HG03135 (cell line): Measurements from ENCODE around the gene COL12A1.

Experiments used
- ATAC-seq: cut with Tn5 transposase; IDR thresholded peaks from one replicate; pipeline ENCODE4 v1.9.1; 2021; ENCODE audit warnings: mild to moderate bottlenecking, moderate library complexity; ENCODE audit not compliant: unreplicated experiment

Gene COL12A1

DNA sequence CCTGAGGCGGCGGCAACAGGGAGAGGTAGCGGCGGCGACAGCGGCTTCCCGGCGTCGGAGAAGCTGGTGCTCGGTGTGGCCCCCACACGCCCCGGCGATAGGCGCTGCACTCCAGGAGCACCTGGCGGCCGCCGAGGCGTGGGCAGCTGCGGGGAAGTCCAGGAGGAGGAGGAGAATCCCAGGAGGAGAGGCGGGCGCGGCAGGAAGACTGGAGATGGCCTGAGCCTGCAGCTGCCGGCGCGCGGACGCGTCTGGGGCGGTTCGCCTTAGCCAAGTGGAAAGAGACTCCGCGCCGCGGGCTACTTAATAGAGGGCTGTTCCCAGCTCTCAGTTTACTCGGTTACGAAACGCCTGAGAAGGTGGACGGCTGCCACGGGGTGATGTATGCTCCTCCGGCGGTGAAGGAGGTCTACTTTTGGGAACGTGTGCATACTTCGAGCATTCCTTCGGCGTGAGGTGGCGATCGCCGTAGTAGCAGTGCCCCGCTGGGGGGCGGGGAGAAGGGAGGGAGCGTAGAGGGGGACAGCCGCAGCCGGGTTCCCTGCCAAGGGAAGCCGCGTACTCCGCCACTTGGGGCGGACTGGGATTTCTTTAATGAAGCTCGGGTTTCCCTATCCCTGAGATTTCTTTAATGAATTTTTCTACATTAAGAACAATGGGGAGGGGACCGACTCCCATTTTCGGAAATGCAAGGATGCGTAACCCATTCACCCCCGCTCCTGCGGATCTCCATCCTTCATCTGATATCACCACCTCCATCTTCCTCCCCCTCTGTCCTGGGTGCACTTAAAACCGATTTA is at the start of gene COL12A1:
Gene COL12A1 (minus strand): TSS at position 278 of the 800 bp plus-strand sequence. CDS start 3,261 bp downstream, outside the sequence.
- ATAC-seq, result no peak

DNA sequence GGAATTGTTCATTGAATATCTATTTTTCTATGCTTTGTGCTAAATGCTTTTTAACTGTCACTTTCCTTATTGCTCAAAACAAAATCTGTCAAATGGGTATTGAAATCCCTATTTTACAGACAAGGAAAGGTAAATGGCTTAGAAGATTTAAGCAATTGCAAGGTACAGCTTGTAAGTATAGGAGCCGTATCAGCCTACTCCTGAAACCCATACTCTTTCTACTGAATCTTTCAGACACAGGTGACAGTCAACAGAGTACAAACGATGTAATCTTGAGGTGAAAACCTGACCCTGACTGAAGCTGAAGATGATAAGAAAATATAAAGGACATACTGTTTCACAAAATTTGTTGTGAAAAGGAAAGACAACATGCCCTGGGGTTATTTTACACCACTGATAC is 44.7 kb upstream of the COL12A1 start:
- no peak for ATAC-seq

DNA sequence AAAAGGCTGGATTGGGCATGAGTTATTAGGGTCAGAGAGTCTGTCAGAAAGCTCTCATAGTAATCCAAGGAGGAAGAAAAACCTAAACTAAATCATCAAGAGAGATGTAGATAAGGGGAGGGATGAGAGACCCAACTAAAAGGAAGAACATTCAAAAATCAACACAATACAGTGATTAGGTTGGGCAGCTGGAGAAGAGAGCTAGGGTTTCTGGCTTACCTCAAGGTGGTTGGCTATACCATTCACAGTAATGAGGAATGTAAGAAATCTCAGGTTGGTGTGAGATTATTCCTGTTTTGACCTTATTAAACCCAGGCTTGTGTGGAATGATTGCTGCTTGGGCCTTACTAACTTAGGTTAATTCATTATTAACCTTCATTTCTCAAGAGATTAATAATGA is 44.0 kb upstream of the COL12A1 start:
- ATAC-seq, result no peak

DNA sequence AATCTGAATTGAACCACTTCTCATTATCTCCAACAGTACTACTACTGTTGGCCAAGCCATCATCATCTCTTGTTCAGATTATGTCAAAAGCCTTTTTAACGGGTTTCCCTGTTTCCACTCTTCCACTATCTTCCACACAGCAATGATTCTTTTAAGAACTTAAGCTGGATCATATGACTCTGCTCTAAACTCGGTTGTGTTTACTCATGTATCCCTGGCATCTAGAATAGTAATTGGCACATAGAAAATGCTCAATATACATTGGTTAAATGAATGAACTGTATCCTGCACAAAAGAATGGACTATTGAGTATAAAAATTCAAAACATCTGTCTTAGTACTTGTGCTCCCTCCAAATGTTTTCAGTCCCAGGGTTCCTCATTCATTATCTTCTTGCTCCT is 40.5 kb upstream of the COL12A1 start:
- no peak for ATAC-seq

DNA sequence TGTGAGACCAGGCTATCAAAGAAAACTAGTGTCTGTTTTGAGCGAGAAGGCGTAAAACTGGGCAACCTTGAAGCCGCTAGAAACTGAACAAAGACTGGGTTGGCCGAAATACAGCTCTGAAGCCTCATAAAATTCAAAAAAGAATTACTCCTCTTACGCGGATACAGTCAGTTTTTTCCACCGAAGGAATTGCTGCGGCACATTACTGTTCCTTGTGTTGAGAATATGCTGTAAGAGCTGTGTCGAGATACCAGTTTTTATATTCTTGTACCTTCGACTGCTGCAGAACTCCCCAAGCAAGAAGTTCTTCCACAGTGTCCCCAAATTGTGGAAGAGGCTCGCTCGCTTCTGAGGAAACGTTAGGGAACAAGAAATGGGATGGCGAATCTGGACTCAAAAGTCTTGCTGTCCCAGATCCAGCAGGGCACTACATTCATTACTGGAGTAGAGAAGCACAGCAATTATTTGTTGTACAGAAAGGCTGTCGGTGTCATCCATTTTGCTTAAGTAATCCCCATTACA is 38.3 kb upstream of the COL12A1 start:
- ATAC-seq, result peak; percentile 18

DNA sequence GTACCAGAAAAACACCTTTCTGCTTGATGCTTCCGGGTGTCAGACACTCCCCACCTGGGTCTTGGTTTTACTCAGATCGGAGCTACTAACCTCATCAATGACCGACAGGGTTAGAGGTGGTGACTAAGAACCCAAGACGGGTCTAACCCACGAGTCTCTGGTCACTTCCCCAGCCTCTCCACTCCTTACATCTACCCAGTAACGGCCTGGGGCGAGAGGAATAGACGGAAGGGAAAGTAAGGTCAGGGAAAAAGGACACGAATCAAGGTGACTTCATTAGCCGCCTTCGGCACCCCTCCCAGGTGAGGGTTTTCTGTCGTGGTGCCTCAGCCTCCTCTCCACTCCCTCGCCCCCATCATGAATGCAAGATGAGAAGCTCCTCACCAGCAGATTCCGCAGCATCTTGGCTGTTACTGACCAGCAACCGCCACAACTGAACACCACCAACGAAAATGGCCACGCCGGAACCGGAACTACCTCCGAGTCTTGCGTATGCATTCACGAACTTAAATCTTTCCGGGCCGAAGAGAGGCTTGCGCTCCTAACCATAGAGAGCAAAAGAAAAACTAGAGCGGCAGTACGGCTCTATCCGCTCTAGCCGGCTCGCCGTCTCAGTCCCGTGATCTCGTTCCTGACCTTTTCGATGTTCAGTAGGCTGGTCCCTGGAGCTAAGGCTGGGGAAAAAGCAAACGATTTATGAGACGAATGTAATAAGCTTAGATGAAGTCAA is 37.6 kb upstream of the COL12A1 start, which contains the start of gene COX7A2:
Gene COX7A2 (minus strand): TSS at position 469 of the 730 bp plus-strand sequence. CDS start 67 bp downstream, at position 402.
- peak; percentile 95 for ATAC-seq

DNA sequence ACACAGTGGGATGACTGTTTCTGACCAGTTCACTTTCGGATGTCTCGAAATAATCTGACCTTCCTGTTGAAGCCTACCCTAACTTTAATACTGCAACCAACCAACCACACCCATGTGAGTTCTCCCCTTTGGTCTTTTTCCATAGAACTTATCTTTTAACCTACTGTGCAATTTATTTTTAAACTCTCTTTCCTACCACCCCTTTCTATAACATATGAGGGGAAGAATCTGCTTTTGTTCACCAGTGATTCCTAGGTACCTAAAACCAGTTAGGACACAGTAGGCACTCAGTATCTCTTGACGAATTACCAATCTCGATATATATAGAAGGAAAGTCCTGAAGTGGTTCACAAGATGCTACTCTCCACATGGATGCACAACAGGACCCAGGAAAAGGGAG is 30.8 kb upstream of the COL12A1 start:
- no peak for ATAC-seq

DNA sequence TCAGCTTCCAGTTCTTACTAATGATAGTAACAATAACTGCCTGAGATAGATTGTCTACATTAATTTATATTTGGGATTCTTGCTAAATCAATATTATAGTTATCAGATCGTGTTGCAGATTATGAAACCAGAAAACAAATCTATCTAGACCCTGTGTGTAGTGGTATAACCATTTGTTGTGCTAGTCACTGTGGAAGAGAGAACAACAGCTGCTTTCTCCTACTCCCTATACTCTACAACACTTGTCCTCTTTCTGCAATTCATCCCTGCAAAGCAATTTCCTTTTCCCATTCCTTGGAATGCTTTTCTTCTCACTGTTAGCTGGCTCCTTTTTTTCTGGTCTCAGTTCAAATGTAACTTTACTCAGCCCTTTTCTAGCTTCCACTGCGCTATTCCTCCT is 29.4 kb upstream of the COL12A1 start:
- no peak for ATAC-seq

DNA sequence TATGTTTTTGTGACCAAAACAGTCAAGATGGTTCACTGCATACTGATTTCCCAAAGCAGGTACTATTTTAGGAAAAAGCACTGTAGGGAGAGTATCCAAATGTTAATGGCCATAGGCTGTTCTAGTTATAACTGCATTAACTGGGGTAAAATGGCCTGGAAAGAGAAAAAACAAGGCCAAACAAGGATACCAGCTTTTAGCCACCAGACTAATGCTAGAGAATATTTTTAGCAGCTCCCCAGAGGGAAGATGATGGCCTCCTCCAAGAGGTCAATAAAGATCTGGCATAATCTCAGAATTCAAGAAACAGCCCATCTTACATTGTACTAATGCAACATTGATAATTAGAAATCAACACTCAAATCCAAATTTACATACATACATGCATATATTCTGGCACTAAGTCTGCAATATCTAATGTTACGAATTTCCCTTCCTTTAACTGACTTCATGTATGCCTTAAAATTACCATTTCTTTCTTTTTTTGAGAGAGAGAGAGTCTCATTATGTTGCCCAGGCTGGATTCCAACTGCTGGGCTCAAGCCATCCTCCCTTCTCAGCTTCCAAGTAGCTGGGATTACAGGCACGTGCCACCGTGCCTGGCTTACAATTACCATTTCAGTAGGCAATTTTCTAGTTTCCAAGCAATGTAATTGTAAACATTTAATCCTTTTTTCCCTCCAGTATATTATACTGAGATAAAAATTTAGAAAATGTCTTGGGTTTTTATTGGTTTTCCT is 28.4 kb upstream of the COL12A1 start:
- ATAC-seq, result no peak

DNA sequence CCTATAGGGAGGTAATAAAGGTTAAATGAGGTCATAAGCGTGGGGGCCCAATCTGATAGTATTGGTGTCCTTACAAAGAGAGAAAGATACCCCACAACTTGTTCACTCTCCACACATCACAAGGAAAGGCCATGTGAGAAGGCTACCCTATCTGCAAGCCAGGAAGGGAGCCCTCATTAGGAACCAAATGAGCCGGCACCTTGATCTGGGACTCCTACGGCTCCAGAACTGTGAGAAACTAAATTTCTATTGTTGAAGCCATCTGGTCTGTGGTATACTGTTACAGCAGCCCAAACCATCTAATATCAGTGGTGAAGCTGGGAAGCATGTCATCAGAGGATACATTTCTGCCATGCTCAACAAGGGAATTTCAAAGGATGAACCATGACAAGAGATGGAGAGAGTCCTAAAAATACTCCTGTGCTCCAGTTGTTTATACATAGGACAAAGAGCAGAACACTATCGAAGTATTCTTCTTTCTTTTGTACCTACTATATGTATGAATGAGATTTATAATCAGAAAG is 27.3 kb upstream of the COL12A1 start:
- no peak for ATAC-seq

DNA sequence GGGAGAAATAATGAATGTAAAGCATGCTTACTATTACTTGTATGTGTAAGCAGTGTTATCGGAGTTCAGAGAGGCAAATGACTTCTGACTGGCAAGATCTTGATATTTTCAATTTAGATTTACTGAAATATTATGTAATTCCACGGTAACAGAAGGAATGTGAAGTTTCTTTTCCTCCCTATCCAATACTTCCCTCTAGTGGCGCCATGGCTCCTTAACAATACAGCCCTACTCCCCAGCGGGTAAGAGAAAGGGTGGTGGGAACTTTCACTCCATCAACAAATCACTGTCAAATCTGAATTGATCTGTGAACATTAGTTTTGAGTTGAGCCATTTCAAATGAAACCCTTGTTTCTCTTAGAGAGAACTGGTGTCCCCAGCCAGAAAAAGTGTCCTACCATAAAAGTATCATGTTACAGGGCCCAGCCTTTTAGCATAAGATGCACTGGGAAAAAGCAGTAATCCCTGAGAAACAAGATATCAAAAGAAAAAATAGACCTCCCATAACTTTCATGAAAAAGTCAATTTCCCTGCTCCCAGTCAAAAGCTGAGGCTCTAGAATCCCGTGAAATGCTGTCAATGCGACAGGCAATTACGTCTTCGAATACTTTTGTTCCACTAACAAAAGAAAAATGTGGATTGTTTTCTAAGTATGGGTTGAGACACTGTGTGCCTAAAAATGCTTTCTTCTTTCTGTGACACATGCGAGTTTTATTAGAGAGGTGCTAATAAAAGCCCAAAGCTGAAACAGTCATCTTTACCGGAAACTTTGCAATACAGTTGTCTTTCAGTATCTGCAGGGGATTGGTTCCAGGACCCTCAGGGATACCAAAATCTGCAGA is 24.9 kb upstream of the COL12A1 start:
- no peak for ATAC-seq

DNA sequence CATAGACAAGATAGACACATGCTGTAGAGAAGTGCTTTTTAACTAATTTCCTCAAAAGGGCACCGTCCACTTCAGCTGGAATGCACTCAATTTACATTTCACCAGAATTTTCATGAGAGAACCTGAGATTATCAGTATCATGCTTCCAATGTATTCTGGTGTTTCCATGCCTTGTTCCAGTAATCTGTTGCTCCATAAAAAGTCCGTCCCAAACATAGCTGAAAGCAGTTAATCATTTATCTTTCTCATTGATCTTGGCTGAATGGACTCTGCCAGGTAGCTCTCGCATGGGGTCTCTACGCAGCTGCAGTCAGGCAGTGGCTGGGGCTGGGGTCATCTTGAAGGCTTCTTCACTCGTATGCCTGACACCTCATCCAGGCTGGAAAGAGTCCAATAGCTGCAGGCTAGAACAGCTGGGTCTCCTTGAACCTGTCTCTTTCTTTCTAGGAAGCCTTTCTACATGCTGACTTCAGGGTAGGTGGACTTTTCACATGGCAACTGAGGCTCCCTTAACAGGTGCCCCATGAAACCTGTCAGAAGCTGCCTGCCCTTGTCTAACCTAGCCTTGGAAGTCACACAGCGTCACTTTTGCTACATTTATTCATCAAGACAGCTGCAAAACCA is 18.6 kb upstream of the COL12A1 start:
- no peak for ATAC-seq

DNA sequence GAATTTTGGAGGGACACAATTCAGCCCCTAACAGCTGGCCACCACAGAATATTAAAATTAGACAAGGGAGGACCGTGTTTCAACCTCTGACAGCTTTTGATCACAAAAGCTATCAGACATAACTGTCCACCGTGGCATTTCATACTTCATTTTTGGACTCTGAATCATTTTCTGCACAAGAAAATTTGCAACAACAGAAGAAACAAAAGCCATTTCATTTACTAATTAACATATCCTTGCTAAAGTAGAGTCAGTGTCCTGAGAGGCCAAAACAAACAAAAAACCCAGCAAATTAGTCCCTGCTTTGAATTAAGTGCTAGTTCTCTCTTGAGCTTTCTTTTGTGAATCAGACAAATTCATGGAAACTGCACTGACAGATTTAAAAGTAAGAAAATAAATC is 17.6 kb upstream of the COL12A1 start:
- no peak for ATAC-seq

DNA sequence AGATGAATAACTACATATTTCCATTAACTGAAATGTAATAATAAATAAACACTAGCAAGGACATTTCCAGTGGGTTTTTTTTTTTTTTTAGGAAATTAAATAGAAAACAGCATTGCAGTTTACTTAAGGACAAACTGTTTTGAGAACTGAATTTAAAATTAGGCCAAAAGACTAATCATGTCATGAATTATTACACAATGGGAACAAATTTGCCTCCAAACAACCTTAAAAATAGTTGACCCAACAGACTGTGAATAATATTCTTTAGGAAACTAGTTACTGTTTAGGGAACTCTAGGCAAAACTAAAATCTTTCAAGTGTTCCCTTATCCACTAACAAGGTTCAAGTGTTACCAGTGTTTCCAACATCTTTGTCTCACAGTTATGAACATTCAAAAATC is 16.4 kb upstream of the COL12A1 start:
- ATAC-seq, result no peak

DNA sequence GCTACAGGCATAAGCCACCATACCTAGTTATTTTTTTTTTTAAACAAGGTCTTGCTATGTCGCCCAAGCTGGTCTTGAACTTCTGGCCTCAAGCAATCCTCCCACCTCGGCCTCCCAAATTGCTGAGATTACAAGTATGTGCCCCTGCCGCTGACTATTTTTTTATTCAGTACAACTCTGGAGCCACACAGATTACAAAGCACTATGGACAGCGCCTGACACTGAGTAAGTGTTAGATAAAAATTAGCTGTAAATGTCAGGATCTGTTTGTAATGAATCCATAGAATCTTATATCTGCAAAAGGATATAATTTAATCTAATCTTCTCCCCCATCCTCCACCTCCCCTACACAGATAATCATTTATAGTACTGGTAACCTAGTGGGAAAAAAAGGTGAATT is 15.3 kb upstream of the COL12A1 start:
- ATAC-seq, result no peak

DNA sequence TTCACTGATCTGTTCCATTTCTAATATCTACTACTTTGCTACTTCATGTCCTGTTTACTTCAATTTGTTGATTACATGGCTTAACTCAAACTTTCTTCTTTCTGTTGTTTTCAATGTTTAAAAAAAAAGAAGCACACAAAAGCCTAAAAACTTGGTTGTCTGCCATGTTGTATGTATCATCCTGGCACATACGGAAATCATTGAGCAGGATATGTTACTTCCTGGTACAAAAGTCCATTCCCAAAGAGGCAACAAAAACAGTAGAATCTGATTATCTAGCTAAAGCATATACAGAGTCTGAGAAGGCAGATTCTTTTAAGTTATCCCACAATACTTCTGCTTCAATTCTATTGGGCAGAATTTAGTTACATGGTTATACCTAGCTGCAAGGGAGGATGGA is 14.5 kb upstream of the COL12A1 start:
- no peak for ATAC-seq

DNA sequence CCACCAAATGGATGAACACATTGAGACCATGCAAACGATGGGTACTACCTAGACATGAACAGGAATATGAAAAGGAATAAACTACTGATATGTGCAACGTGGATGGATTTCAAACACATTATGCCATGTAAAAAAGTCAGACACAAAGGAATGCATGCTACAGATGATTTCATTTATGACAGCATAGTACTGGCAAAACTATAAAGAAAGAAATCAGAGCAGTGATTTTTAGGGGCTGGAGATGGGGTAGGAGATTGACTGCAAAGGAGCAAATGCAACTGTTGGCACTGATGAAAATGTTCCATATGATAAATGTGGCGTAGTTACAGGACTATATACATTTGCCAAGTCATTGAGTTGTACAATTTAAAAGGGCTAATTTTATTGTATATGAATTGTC is 13.4 kb upstream of the COL12A1 start:
- no peak for ATAC-seq

DNA sequence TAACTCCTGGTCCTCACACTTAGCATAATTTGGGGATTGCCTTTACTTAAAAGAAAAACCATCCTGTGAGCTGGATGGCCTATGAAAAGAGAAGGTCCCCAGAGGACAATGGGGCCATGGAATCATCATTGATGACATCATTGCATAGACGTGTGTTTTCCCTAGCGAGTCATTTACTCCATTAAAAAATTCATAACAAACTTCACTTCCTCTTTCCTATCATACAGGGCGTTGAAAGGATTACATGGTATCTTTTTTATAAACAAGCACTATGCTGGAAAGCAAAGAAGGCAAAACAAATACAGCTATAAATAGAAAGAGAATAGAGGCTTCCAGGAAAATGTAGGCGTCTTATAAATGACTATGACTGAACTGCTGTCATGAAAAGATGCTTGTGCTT is 11.3 kb upstream of the COL12A1 start:
- ATAC-seq, result no peak

DNA sequence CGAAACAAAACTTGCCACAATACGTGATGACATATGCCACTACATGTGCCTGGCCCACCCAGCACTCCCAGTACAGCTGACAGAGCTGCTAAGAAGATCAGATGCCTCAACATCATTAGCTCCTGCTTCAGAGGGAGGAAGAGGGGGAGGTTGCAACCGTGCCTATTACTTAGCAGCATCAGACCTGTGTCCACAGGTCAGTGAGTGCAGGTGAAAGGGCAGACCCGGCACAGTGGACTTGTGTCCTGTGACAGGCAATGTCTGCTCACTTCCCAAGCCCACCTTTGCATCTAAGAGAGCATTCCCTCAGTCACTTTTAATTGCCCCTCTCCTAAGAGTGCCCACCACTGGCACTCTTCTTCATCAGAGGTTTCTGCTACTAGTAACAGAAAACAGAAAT is 9.4 kb upstream of the COL12A1 start:
- no peak for ATAC-seq

DNA sequence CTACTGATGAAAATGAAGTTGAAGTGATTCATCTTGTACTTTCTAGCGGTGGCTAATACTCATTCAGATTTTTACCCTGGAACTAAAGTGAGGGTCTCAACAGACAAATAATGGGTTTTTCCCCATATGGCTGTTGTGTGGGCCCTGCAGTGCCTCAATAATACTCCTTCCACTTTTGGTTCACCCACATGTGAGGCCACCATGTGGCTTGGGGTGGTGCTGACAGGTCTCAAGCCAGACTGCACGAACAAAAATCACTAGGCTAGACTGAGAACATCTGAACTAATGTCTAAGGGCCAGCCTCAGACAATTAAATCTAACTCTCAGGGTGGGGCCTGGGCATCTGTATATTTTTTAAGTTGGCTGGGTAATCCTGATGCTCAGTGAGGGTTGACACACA is 7.9 kb upstream of the COL12A1 start:
- ATAC-seq, result no peak
